K562 treated with DMSO at 1 percent for 24 hours (cell line): Measurements from ENCODE around the gene CACNA1H. TPM values are rescaled to one million over a fixed set of nuclear protein-coding genes. Genes with fewer than 3 reads are reported as not detected.

Source experiments
- total RNA-seq: library from RNA; unstranded; fragments of 300-600 nt; gene quantifications from 2 replicates; pipeline ENCODE4 v1.2.3, GENCODE V29; 2022; ENCODE audit warnings: low read depth; ENCODE audit not compliant: insufficient read depth

The CACNA1H gene
- 0.28 and 0.34 TPM in 2 replicates for total RNA-seq

GRCh38 chr16:1152651-1153259 lies at the start of gene CACNA1H:
Gene CACNA1H (plus strand): TSS chr16:1153106. CDS start chr16:1153738, 632 bp downstream.

DNA sequence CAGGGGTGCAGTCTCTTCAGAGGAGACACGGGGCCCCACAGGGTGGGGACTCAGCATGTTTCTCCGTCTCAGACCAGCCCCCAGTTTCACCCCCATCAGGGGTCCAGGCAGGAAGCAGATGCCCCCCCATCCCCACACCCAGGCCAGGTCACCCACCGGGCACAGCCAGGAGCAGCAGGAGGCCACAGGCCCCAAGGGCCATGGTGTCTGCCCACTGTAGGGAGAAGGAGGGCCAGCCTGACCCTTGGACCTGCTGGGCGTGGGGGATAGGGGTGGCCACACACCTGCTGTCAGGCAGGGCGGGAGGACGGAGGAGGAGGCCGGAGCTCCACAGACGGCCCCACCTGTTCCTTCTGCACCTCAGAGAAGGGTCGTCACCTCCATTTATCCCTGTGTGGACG lies 72.1 kb downstream of the CACNA1H start, which contains the start of gene TPSG1:
TSS of gene TPSG1 (minus strand) at position 218 of the 401 bp plus-strand sequence. CDS start at position 202, 16 bp downstream.

GRCh38 chr16:1230084-1230470 lies 77.2 kb downstream of the CACNA1H start, which contains the start of gene TPSB2:
Gene TPSB2 (minus strand): TSS chr16:1230184. CDS start chr16:1229951, 233 bp downstream.

GRCh38 chr16:1240436-1240835 lies 87.5 kb downstream of the CACNA1H start, which contains the start of gene TPSAB1:
Gene TPSAB1 (plus strand): TSS chr16:1240705. CDS start chr16:1240939, 234 bp downstream.

GRCh38 chr16:1255276-1256122 lies 102.6 kb downstream of the CACNA1H start, which contains the start of gene TPSD1:
Gene TPSD1 (plus strand): TSS chr16:1256069. CDS start chr16:1256281, 212 bp downstream.

Other genes with a start within 250 kb of the CACNA1H start
- 4.5 and 12.8 TPM in 2 replicates for gene LMF1, start 182.1 kb upstream of the CACNA1H start, total RNA-seq
- gene SOX8, start 171.3 kb upstream of the CACNA1H start, total RNA-seq: not detected in 2 replicates
- not detected in 2 replicates for gene SSTR5, start 80.4 kb upstream of the CACNA1H start, total RNA-seq
- not detected in 2 replicates for gene C1QTNF8, start 56.9 kb upstream of the CACNA1H start, total RNA-seq
- gene TPSG1, start 72.2 kb downstream of the CACNA1H start, total RNA-seq: not detected in 2 replicates
- gene TPSB2, start 77.1 kb downstream of the CACNA1H start, total RNA-seq: not detected in 2 replicates
- not detected in 2 replicates for gene TPSAB1, start 87.6 kb downstream of the CACNA1H start, total RNA-seq
- not detected in 2 replicates for gene TPSD1, start 103.0 kb downstream of the CACNA1H start, total RNA-seq
- gene UBE2I, start 156.5 kb downstream of the CACNA1H start, total RNA-seq: 61.6 and 64.4 TPM in 2 replicates
- 11.4 and 14.0 TPM in 2 replicates for gene BAIAP3, start 180.5 kb downstream of the CACNA1H start, total RNA-seq
- gene TSR3, start 198.8 kb downstream of the CACNA1H start, total RNA-seq: 93.4 and 102 TPM in 2 replicates
- gene GNPTG, start 198.8 kb downstream of the CACNA1H start, total RNA-seq: 42.6 and 47.9 TPM in 2 replicates